OCI-LY1 (cell line): ENCODE data around the gene OTOG.

Experiments
- H2AFZ ChIP-seq: fragments of 200-600 bp; sonication (generic), shearing (Covaris generic); 2 replicates; pipeline ENCODE4 v1.6.0; 2014; ENCODE audit warnings: antibody characterized with exemption, mild to moderate bottlenecking, low read length
- H3F3A ChIP-seq: fragments of 200-600 bp; sonication (generic), shearing (Covaris generic); 2 replicates; pipeline ENCODE4 v1.6.0; 2014; ENCODE audit warnings: mild to moderate bottlenecking, antibody characterized with exemption, low read length, moderate library complexity; ENCODE audit not compliant: insufficient read depth
- H3K27ac ChIP-seq: fragments of 200-600 bp; sonication (generic); 2 replicates; pipeline ENCODE4 v1.5.1; 2014; ENCODE audit warnings: low read length, mixed run types, mild to moderate bottlenecking, low read depth; ENCODE audit not compliant: poor library complexity, severe bottlenecking
- H3K27me3 ChIP-seq: fragments of 200-600 bp; sonication (generic); 2 replicates; pipeline ENCODE4 v1.6.0; 2014; ENCODE audit warnings: antibody characterized with exemption, mild to moderate bottlenecking, low read length, moderate library complexity; ENCODE audit not compliant: insufficient read depth
- H3K36me3 ChIP-seq: fragments of 200-600 bp; sonication (generic); 2 replicates; pipeline ENCODE4 v1.6.1; 2014; ENCODE audit warnings: mild to moderate bottlenecking, antibody characterized with exemption, low read length, moderate library complexity, mixed read lengths; ENCODE audit not compliant: insufficient read depth
- H3K4me1 ChIP-seq: fragments of 200-600 bp; sonication (generic); 2 replicates; pipeline ENCODE4 v1.5.1; 2014; ENCODE audit warnings: mild to moderate bottlenecking, low read length, moderate library complexity; ENCODE audit not compliant: insufficient read depth, severe bottlenecking
- H3K4me2 ChIP-seq: fragments of 200-600 bp; sonication (generic), shearing (Covaris generic); 2 replicates; pipeline ENCODE4 v1.6.1; 2014; ENCODE audit warnings: low read length
- H3K4me3 ChIP-seq: fragments of 200-600 bp; sonication (generic); 2 replicates; pipeline ENCODE4 v1.5.1; 2014; ENCODE audit warnings: low read length, low read depth, mild to moderate bottlenecking, mixed read lengths; ENCODE audit not compliant: poor library complexity, severe bottlenecking
- H3K79me2 ChIP-seq: fragments of 200-600 bp; shearing (Covaris generic); 2 replicates; pipeline ENCODE4 v1.6.1; 2016; ENCODE audit warnings: mixed run types, low read length, mixed read lengths; ENCODE audit not compliant: insufficient read depth
- H3K9ac ChIP-seq: fragments of 200-600 bp; sonication (generic), shearing (Covaris generic); 2 replicates; pipeline ENCODE4 v1.6.1; 2014; ENCODE audit warnings: mild to moderate bottlenecking, low read length, mixed read lengths
- H3K9me2 ChIP-seq: fragments of 200-600 bp; sonication (generic), shearing (Covaris generic); 2 replicates; pipeline ENCODE4 v1.6.1; 2014; ENCODE audit warnings: low read depth, mild to moderate bottlenecking, low read length, mixed read lengths
- H3K9me3 ChIP-seq: fragments of 200-600 bp; shearing (Covaris generic); 2 replicates; pipeline ENCODE4 v1.6.1; 2014; ENCODE audit warnings: low read length, mixed read lengths
- H4K20me1 ChIP-seq: fragments of 200-600 bp; sonication (generic), shearing (Covaris generic); 2 replicates; pipeline ENCODE4 v1.6.0; 2016; ENCODE audit warnings: mild to moderate bottlenecking, low read length; ENCODE audit not compliant: insufficient read depth
- EZH2 ChIP-seq: fragments of 200-600 bp; sonication (generic), shearing (Covaris generic); IDR thresholded peaks from 2 replicates; pipeline ENCODE4 v1.8.0; 2017; ENCODE audit warnings: borderline replicate concordance, mixed run types, mild to moderate bottlenecking, antibody characterized with exemption, low read length, moderate library complexity, mixed read lengths
- TF ChIP-seq, protein P1 (sequence below): fragments of 200-600 bp; sonication (generic), shearing (Covaris generic); IDR thresholded peaks from 2 replicates; pipeline ENCODE4 v1.5.1; 2017; ENCODE audit warnings: mild to moderate bottlenecking, antibody characterized with exemption, low read length, moderate library complexity, mixed read lengths

OTOG gene

GRCh38 chr11:17533778-17534415 is 13.2 kb upstream of the OTOG start:
- H4K20me1 ChIP-seq, result no peaks in the 10 kb centered on the region
- no peaks in the 10 kb centered on the region for H3K9me3 ChIP-seq
- H3K79me2 ChIP-seq, result no peaks in the 10 kb centered on the region
- peaks cover 6% of the 10 kb centered on the region for H3K27me3 ChIP-seq
- H3K4me3 ChIP-seq, result no peak overlapping the region
- H3K27ac ChIP-seq, result no peak overlapping the region
- H3F3A ChIP-seq, result no peaks in the 10 kb centered on the region
- no peak for TF ChIP-seq EZH2
- TF ChIP-seq, protein P1, sequence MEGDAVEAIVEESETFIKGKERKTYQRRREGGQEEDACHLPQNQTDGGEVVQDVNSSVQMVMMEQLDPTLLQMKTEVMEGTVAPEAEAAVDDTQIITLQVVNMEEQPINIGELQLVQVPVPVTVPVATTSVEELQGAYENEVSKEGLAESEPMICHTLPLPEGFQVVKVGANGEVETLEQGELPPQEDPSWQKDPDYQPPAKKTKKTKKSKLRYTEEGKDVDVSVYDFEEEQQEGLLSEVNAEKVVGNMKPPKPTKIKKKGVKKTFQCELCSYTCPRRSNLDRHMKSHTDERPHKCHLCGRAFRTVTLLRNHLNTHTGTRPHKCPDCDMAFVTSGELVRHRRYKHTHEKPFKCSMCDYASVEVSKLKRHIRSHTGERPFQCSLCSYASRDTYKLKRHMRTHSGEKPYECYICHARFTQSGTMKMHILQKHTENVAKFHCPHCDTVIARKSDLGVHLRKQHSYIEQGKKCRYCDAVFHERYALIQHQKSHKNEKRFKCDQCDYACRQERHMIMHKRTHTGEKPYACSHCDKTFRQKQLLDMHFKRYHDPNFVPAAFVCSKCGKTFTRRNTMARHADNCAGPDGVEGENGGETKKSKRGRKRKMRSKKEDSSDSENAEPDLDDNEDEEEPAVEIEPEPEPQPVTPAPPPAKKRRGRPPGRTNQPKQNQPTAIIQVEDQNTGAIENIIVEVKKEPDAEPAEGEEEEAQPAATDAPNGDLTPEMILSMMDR, result no peak
- H3K4me1 ChIP-seq, result no peaks in the 10 kb centered on the region
- no peak overlapping the region for H3K4me2 ChIP-seq
- H2AFZ ChIP-seq, result no peak overlapping the region
- H3K9ac ChIP-seq, result no peak overlapping the region
- H3K9me2 ChIP-seq, result no peaks in the 10 kb centered on the region
- no peaks in the 10 kb centered on the region for H3K36me3 ChIP-seq

DNA sequence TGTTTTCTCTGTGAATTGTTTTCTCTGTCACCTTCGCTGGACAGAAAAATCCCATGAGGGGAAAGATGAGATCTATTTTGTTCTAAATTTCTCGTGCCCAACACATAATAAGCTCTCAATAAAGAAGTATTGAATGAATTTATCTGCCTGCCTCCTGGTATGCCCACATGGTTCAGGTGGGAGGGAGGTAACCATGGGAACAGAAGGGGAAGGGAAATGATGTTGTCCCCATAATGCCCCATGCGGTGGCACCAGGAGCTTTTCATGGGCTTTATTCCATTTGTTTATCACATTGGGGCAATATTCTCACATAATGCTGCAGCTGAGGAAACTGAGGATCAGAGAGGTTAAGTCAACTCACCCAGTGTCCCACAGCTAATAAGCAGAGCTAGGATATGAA is 11.6 kb upstream of the OTOG start:
- TF ChIP-seq, protein P1, result no peak
- no peak for TF ChIP-seq EZH2
- H4K20me1 ChIP-seq, result no peaks in the 10 kb centered on the region
- H3K9ac ChIP-seq, result no peak overlapping the region
- H3K4me3 ChIP-seq, result no peak overlapping the region
- no peaks in the 10 kb centered on the region for H3K9me2 ChIP-seq
- H3K27me3 ChIP-seq, result peaks cover 3% of the 10 kb centered on the region; the same call in 1 of the 2 replicates
- H2AFZ ChIP-seq, result no peak overlapping the region
- no peak overlapping the region for H3K4me2 ChIP-seq
- H3K36me3 ChIP-seq, result no peaks in the 10 kb centered on the region
- no peaks in the 10 kb centered on the region for H3K79me2 ChIP-seq
- no peaks in the 10 kb centered on the region for H3K9me3 ChIP-seq
- no peaks in the 10 kb centered on the region for H3F3A ChIP-seq
- H3K27ac ChIP-seq, result no peak overlapping the region
- H3K4me1 ChIP-seq, result no peaks in the 10 kb centered on the region

DNA sequence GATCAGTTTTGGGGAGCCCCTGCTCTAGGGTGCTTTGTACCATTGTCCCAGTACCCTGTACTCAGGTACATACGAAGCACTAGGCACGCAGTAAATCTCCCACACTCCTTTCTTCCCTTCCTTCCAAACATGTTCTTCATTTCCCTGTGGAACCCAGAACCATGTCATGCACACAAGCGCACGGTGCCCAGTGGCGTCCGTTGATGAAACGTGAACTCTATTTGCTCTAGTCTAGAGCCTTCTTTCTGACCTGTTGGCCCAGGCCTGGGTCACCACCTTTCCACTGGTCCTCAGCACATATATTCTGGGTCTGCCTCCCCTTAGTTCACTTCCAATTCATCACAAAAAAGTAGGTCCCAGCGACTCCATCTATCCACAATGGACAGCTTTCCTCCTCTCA is 9.8 kb upstream of the OTOG start:
- no peak overlapping the region for H3K9ac ChIP-seq
- H3F3A ChIP-seq, result no peaks in the 10 kb centered on the region
- H3K4me2 ChIP-seq, result no peak overlapping the region
- no peaks in the 10 kb centered on the region for H3K36me3 ChIP-seq
- no peak overlapping the region for H2AFZ ChIP-seq
- H3K4me1 ChIP-seq, result no peaks in the 10 kb centered on the region
- no peaks in the 10 kb centered on the region for H3K9me3 ChIP-seq
- H3K27ac ChIP-seq, result no peak overlapping the region
- H3K79me2 ChIP-seq, result no peaks in the 10 kb centered on the region
- H3K9me2 ChIP-seq, result no peaks in the 10 kb centered on the region
- H3K4me3 ChIP-seq, result no peak overlapping the region
- no peak for TF ChIP-seq EZH2
- TF ChIP-seq, protein P1, result no peak
- H3K27me3 ChIP-seq, result peaks cover 3% of the 10 kb centered on the region; the same call in 1 of the 2 replicates
- no peaks in the 10 kb centered on the region for H4K20me1 ChIP-seq
